Measurements from ENCODE around the gene RALGAPA1.
"Not testable (repeated sequence)": the region's sequence is repeated elsewhere in the genome, so short reads cannot be mapped to it uniquely, and the experiment has no call there.

DNA sequence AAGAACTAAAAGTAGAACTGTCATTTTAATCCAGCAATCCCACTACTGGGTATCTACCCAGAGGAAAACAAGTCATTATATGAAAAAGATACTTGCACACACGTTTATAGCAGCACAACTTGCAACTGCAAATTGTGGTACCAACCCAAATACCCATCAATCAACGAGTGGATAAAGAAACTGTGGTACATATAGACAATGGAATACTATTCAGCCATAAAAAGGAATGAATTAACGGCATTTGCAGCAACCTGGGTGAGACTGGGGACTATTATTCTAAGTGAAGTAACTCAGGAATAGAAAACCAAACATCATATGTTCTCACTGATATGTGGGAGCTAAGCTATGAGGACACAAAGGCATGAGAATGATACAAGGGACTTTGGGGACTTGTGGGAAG lies 73.9 kb downstream of the RALGAPA1 start:
- TF ChIP-seq, protein P1, sequence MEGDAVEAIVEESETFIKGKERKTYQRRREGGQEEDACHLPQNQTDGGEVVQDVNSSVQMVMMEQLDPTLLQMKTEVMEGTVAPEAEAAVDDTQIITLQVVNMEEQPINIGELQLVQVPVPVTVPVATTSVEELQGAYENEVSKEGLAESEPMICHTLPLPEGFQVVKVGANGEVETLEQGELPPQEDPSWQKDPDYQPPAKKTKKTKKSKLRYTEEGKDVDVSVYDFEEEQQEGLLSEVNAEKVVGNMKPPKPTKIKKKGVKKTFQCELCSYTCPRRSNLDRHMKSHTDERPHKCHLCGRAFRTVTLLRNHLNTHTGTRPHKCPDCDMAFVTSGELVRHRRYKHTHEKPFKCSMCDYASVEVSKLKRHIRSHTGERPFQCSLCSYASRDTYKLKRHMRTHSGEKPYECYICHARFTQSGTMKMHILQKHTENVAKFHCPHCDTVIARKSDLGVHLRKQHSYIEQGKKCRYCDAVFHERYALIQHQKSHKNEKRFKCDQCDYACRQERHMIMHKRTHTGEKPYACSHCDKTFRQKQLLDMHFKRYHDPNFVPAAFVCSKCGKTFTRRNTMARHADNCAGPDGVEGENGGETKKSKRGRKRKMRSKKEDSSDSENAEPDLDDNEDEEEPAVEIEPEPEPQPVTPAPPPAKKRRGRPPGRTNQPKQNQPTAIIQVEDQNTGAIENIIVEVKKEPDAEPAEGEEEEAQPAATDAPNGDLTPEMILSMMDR (IDR thresholded peaks at IDR 0.05; ENCODE audit: borderline replicate concordance, extremely low read depth, low read length, poor library complexity, severe bottlenecking) = not testable (repeated sequence)
- TF ChIP-seq EZH2 (IDR thresholded peaks at IDR 0.05; ENCODE audit: borderline replicate concordance, low read depth, low read length, severe bottlenecking) = not testable (repeated sequence)

Data from DND-41 (cell line).